HepG2 (cell line): ENCODE data around the gene SLC29A2. TPM values are rescaled to one million over a fixed set of nuclear protein-coding genes. Genes with fewer than 3 reads are reported as not detected.

Source experiments
- CENPT ChIP-seq: sonication (generic); formaldehyde crosslinking; IDR thresholded peaks from 2 replicates; pipeline ENCODE4 v1.8.0; 2022; ENCODE audit warnings: low read depth, mild to moderate bottlenecking, moderate library complexity, missing genetic modification reagents
- GTF3A ChIP-seq: sonication (generic); formaldehyde crosslinking; conservative IDR thresholded peaks from 2 replicates; pipeline ENCODE4 v1.4.0; 2020; ENCODE audit warnings: mild to moderate bottlenecking, missing genetic modification reagents
- HHEX ChIP-seq: IDR thresholded peaks from 2 replicates; pipeline ENCODE4 v1.6.1; 2016; ENCODE audit warnings: control low read depth
- REL ChIP-seq: sonication (generic); formaldehyde crosslinking; conservative IDR thresholded peaks from 2 replicates; pipeline ENCODE4 v1.8.0; 2022; ENCODE audit warnings: mild to moderate bottlenecking, missing genetic modification reagents, moderate library complexity
- THAP11 ChIP-seq: IDR thresholded peaks from 2 replicates; pipeline ENCODE4 v1.6.1; 2016; ENCODE audit warnings: missing biosample characterization, missing genetic modification reagents
- ZBTB20 ChIP-seq: sonication (generic); formaldehyde crosslinking; IDR thresholded peaks from 2 replicates; pipeline ENCODE4 v1.8.1; 2023; ENCODE audit warnings: missing genetic modification reagents, low read depth, mild to moderate bottlenecking, borderline replicate concordance
- ZNF251 ChIP-seq: sonication (generic); formaldehyde crosslinking; IDR thresholded peaks from 2 replicates; pipeline ENCODE4 v1.9.0; 2021; ENCODE audit warnings: mild to moderate bottlenecking, missing genetic modification reagents
- ZNF263 ChIP-seq: sonication (generic); formaldehyde crosslinking; IDR thresholded peaks from 2 replicates; pipeline ENCODE4 v1.4.0; 2020; ENCODE audit warnings: missing genetic modification reagents
- ZNF672 ChIP-seq: sonication (generic); formaldehyde crosslinking; IDR thresholded peaks from 2 replicates; pipeline ENCODE4 v1.8.1; 2022; ENCODE audit warnings: missing genetic modification reagents
- ZNF746 ChIP-seq: sonication (generic); formaldehyde crosslinking; IDR thresholded peaks from 2 replicates; pipeline ENCODE4 v1.8.0; 2022; ENCODE audit warnings: mild to moderate bottlenecking, missing genetic modification reagents
- polyA plus RNA-seq, 8 experiments: library from polyadenylated mRNA; depleted of rRNA in 3 of 8; stranded (reverse) in 7 of 8; unstranded in 1 of 8; fragments of >200 nt; fragmentation: Illumina TruSeq in 4 of 8; extraction: Trizol in 4 of 8; gene quantifications; 2 replicates each; pipeline versions ENCODE4 v1.2.1 to v1.2.3, GENCODE V29; 2011 to 2016; ENCODE audit warnings: low read depth in 4 of 8, missing spikeins in 1 of 8, mixed read lengths in 1 of 8; ENCODE audit not compliant: insufficient read depth in 1 of 8
- total RNA-seq, 5 experiments: library from RNA; depleted of rRNA; stranded (reverse); fragments of >200 nt; fragmentation: Illumina TruSeq; extraction: Trizol; gene quantifications; 2 replicates each; pipeline ENCODE4 v1.2.3, GENCODE V29; 2016; ENCODE audit warnings: low read depth in 1 of 5
- TF ChIP-seq, protein P1 (sequence below): sonication (generic); formaldehyde crosslinking; IDR thresholded peaks from 2 replicates; pipeline ENCODE4 v1.4.0; 2020; ENCODE audit warnings: missing genetic modification reagents
- TF ChIP-seq, protein P2 (sequence below): sonication (generic); formaldehyde crosslinking; IDR thresholded peaks from 2 replicates; pipeline ENCODE4 v1.8.0; 2022; ENCODE audit warnings: mild to moderate bottlenecking, missing genetic modification reagents; ENCODE audit not compliant: insufficient replicate concordance
- TF ChIP-seq, protein P3 (sequence below): sonication (generic); formaldehyde crosslinking; IDR thresholded peaks from 2 replicates; pipeline ENCODE4 v1.4.0; 2020; ENCODE audit warnings: low read depth, missing genetic modification reagents
- TF ChIP-seq, protein P4 (sequence below): IDR thresholded peaks from 2 replicates; pipeline ENCODE4 v1.6.1; 2016; ENCODE audit warnings: low read depth, missing genetic modification reagents, missing compliant biosample characterization
- TF ChIP-seq, protein P5 (sequence below): sonication (generic); formaldehyde crosslinking; IDR thresholded peaks from 2 replicates; pipeline ENCODE4 v1.8.1; 2023; ENCODE audit warnings: missing genetic modification reagents, inconsistent platforms, borderline replicate concordance

The SLC29A2 gene
- total and polyA plus RNA-seq, 2 of the 13 experiments (the other 11 are each of a cell fraction or from before 2014, with no cell fraction given): 0.63 to 0.66 TPM

DNA sequence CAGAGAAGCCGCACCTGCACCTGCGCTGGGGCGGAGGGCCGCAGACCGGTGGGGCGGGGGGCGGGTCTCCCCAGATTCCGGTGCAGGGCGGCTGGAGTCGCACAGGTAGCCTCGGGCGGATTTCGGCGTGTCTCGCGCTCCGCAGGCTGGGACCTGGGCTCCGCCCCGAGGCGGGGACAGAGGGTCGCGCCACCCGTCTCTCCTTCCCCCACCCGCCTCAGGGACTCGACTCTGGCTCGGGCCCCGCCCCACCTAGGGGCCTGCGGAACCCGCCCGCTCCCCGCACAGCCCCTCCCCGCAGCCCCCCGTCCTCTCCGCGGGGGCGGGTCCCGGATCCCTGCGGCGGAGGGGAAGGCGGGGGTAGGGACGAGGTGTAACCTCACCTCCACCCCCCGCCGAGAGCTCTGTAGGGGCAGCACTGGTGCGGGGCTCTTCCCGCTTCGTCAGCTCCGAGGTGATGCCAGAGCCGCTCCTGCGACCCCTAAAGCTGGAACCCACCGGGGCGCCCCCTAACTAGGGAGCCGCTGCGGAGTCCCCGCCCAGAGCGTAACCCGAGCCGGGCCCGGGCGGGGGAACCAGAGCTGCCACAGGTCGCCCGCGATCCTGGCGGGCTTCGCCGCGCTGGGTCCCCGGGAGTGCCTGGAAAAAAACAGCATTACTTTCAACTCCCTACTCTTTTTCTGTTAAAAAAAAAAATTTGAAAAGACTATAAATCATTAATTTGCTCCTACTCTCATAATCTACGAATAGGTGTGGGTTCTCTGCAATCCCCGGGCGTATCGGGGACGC is at the start of gene SLC29A2 (continued):
- TF ChIP-seq, protein P1, sequence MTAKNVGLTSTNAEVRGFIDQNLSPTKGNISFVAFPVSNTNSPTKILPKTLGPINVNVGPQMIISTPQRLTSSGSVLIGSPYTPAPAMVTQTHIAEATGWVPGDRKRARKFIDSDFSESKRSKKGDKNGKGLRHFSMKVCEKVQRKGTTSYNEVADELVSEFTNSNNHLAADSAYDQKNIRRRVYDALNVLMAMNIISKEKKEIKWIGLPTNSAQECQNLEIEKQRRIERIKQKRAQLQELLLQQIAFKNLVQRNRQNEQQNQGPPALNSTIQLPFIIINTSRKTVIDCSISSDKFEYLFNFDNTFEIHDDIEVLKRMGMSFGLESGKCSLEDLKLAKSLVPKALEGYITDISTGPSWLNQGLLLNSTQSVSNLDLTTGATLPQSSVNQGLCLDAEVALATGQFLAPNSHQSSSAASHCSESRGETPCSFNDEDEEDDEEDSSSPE (CRISPR knock-in tag): 0 out of 2 replicates have a peak, but pooled peaks have one; percentile 2
- TF ChIP-seq ZNF672 (CRISPR knock-in tag) (no peak), REL (CRISPR knock-in tag) (0 out of 2 replicates have a peak, but pooled peaks have one; percentile 36), THAP11 (peak; percentile 23; the same call in 1 of the 2 replicates), CENPT (CRISPR knock-in tag) (no peak), GTF3A (CRISPR knock-in tag) (no peak), ZNF251 (no peak), ZNF263 (CRISPR knock-in tag) (no peak), ZNF746 (CRISPR knock-in tag) (peak; percentile 35; the same call in 1 of the 2 replicates), ZBTB20 (0 out of 2 replicates have a peak, but pooled peaks have one; percentile 28), HHEX (CRISPR knock-in tag) (no peak)
- TF ChIP-seq, protein P2, sequence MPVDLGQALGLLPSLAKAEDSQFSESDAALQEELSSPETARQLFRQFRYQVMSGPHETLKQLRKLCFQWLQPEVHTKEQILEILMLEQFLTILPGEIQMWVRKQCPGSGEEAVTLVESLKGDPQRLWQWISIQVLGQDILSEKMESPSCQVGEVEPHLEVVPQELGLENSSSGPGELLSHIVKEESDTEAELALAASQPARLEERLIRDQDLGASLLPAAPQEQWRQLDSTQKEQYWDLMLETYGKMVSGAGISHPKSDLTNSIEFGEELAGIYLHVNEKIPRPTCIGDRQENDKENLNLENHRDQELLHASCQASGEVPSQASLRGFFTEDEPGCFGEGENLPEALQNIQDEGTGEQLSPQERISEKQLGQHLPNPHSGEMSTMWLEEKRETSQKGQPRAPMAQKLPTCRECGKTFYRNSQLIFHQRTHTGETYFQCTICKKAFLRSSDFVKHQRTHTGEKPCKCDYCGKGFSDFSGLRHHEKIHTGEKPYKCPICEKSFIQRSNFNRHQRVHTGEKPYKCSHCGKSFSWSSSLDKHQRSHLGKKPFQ (CRISPR knock-in tag): no peak
- TF ChIP-seq, protein P3, sequence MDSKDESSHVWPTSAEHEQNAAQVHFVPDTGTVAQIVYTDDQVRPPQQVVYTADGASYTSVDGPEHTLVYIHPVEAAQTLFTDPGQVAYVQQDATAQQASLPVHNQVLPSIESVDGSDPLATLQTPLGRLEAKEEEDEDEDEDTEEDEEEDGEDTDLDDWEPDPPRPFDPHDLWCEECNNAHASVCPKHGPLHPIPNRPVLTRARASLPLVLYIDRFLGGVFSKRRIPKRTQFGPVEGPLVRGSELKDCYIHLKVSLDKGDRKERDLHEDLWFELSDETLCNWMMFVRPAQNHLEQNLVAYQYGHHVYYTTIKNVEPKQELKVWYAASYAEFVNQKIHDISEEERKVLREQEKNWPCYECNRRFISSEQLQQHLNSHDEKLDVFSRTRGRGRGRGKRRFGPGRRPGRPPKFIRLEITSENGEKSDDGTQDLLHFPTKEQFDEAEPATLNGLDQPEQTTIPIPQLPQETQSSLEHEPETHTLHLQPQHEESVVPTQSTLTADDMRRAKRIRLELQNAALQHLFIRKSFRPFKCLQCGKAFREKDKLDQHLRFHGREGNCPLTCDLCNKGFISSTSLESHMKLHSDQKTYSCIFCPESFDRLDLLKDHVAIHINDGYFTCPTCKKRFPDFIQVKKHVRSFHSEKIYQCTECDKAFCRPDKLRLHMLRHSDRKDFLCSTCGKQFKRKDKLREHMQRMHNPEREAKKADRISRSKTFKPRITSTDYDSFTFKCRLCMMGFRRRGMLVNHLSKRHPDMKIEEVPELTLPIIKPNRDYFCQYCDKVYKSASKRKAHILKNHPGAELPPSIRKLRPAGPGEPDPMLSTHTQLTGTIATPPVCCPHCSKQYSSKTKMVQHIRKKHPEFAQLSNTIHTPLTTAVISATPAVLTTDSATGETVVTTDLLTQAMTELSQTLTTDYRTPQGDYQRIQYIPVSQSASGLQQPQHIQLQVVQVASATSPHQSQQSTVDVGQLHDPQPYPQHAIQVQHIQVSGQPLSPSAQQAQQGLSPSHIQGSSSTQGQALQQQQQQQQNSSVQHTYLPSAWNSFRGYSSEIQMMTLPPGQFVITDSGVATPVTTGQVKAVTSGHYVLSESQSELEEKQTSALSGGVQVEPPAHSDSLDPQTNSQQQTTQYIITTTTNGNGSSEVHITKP (CRISPR knock-in tag): no peak
- TF ChIP-seq, protein P4, sequence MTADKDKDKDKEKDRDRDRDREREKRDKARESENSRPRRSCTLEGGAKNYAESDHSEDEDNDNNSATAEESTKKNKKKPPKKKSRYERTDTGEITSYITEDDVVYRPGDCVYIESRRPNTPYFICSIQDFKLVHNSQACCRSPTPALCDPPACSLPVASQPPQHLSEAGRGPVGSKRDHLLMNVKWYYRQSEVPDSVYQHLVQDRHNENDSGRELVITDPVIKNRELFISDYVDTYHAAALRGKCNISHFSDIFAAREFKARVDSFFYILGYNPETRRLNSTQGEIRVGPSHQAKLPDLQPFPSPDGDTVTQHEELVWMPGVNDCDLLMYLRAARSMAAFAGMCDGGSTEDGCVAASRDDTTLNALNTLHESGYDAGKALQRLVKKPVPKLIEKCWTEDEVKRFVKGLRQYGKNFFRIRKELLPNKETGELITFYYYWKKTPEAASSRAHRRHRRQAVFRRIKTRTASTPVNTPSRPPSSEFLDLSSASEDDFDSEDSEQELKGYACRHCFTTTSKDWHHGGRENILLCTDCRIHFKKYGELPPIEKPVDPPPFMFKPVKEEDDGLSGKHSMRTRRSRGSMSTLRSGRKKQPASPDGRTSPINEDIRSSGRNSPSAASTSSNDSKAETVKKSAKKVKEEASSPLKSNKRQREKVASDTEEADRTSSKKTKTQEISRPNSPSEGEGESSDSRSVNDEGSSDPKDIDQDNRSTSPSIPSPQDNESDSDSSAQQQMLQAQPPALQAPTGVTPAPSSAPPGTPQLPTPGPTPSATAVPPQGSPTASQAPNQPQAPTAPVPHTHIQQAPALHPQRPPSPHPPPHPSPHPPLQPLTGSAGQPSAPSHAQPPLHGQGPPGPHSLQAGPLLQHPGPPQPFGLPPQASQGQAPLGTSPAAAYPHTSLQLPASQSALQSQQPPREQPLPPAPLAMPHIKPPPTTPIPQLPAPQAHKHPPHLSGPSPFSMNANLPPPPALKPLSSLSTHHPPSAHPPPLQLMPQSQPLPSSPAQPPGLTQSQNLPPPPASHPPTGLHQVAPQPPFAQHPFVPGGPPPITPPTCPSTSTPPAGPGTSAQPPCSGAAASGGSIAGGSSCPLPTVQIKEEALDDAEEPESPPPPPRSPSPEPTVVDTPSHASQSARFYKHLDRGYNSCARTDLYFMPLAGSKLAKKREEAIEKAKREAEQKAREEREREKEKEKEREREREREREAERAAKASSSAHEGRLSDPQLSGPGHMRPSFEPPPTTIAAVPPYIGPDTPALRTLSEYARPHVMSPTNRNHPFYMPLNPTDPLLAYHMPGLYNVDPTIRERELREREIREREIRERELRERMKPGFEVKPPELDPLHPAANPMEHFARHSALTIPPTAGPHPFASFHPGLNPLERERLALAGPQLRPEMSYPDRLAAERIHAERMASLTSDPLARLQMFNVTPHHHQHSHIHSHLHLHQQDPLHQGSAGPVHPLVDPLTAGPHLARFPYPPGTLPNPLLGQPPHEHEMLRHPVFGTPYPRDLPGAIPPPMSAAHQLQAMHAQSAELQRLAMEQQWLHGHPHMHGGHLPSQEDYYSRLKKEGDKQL: no peak
- TF ChIP-seq, protein P5, sequence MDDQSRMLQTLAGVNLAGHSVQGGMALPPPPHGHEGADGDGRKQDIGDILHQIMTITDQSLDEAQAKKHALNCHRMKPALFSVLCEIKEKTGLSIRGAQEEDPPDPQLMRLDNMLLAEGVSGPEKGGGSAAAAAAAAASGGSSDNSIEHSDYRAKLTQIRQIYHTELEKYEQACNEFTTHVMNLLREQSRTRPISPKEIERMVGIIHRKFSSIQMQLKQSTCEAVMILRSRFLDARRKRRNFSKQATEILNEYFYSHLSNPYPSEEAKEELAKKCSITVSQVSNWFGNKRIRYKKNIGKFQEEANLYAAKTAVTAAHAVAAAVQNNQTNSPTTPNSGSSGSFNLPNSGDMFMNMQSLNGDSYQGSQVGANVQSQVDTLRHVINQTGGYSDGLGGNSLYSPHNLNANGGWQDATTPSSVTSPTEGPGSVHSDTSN: no peak
